Epidermal melanocyte (primary cell): ENCODE measurements around the gene CCT3.
A peak's percentile ranks its signal among the peaks of the same experiment; 100 is the strongest.

Experiments
- DNase-seq: peaks from one replicate; pipeline ENCODE4 v3.0.0; 2011; ENCODE audit warnings: low spot score; ENCODE audit not compliant: insufficient read length

Gene CCT3

DNA sequence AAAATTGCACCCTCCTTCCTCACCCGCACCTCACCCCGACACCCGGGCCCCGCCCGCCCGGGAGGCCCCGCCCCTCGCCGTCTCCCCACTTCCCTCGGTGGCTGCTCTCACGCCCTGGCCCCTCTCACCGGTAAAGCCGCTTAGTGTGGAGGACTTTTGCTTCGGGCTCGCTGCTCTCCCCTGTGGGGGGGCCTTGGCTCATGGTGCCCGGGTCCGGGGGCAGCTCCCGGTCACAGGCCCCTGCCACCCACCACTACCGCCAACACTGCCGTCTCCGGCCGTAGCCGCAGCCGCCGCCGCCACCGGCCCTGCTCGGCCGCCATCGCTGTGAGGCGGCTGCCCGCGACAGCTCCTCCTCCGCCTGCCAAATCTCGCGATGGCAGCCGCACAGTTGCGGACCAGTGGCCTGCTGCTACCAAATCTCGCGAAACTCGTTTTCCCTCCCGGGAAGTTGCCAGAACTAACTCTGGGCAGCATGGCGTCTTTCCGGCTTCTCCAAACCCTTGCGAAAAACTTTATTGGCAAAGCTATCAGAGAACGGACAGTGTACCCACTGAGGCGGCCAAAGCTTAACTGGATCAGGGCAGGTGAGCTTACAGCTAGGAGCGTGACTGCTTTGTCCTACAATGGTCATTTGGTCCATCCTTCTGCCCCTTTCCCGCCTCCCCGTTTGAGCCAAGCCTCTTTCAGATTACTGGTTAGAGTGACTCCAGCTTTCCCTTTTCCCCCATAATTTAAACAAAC lies 55.4 kb downstream of the CCT3 start, which contains the start of gene SMG5:
TSS of gene SMG5 (minus strand) at position 347 of the 744 bp plus-strand sequence. CDS start at position 202, 145 bp downstream.
- peak; percentile 87 for DNase-seq

DNA sequence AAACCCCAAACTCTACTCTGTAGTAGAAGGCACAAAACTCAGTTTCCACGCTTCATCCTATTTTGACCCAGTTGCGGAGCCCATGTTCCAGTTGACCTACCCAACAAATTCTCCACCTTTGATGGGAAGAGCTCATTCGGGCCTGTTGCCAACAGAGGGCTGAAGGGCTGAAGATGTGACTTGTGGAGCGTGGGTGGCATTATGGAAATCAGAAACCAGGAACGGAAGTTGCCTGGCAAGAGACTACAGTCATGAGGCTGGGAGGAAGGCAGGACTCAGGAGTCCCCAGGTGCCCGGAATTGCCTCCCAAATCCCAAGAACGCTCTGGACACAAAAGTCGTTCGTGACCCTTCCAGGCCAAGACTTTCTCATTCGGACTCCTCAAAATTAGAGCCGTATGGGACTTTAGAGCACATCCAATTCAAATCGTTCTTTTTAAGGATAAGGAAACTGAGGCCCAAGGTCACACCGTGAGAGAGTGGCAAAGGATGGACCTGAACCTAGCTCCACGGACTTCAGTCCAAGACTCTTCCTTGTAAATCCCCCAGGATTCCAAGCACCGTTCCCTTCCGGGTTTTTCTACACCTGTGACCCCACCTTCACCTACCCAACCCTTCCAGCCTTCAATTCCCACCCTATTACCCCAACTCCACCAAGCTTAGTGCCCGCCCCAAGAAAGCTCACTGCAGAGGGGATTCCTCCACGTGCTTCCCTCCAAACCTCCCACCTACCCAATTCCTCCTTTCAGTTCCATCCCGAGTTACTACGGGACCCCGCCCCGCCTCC lies 56.2 kb downstream of the CCT3 start:
- no peak for DNase-seq

DNA sequence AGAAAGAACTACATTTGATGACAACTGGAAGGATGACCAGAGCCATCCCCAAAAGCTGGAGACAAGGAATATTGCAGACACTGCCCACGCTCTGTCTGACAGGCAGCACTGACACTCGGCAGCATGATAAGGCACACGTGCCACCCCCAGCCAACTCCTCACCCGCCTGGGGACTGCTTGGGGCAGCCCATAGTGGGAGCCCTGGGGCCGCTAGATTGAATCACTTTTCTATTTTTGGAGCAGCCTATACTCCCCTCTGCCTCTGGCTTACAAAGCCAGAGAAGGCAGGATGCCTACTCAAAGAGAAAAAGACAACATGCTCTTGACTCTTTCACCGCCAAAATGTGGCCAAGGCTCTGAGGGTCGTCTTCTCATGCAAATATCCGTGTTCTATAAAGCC lies 56.8 kb downstream of the CCT3 start:
- no peak for DNase-seq

DNA sequence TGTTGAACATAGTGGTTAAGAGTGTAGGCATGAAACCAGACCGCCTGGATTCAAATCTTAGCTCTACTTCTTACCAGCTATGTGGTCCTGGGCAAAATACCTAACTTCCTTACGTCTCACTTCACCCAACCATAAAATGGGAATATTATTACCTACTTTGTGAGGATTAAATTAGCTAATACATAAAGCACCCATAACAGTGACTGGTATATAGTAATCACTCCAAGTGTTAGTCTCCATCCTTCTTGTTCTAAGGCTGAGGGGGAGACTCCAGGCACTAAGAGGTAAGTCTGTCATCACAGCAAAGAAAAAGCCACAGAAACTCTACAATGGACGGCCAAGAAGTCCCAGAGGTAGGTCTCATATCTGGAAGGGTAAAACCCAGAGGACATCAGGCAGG lies 58.3 kb downstream of the CCT3 start:
- DNase-seq = no peak

DNA sequence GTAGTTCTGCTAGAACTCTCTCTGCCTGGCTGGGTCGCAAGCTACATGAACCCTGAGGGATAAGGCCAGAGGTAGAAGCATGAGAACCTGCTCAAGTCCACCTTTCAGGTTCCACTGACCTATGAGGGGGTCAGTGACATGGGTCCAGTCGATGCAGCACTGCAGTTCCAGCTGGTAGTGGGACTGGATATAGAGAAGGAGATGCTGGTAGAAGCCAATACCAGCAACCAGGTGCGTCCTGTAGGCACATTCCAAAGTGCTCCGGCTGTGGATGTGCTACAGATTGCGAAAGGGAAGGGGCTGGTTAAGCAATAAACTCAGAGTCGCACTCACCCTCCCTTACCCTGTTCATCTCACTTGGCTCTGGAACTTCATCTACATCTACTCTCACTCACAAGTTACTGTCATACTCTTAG lies 61.1 kb downstream of the CCT3 start:
- DNase-seq = no peak

DNA sequence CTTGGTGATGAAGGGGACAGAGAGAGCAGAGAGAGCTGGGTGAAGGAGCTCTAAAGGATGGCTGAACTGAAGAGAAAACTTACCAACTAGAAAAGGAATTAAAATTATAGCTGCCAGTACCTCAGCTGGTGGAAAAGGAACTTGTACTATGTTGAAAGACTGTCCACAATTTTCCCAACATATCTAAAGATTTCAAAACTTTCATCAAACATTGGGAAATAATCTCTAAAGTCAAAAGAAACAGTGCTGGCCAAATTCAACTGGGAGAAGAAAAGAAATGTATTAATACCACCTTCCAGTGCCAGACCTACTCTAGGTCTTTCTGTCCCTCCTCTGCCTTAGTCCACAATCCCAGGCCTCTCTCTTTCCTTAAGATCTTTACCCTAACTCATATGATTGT lies 61.6 kb downstream of the CCT3 start:
- DNase-seq = no peak

DNA sequence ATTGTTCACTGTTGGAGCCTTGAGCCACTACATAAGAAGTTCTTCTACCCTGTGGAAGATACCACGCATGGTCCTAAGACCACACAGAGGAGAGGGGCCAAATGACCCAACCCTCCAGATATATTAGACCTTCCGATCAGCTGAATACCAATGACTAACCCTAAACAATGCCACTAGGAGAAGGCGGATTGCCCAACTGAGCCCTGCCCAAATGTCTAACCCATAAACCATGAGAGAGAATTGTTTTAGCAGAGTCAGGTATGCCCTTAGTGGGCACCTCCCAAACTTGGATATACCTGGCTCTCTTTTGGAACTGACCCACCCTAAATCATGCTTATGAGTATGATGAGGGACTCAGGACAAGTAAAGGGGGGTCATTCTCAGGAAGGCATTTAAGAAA lies 67.8 kb downstream of the CCT3 start:
- DNase-seq = no peak

DNA sequence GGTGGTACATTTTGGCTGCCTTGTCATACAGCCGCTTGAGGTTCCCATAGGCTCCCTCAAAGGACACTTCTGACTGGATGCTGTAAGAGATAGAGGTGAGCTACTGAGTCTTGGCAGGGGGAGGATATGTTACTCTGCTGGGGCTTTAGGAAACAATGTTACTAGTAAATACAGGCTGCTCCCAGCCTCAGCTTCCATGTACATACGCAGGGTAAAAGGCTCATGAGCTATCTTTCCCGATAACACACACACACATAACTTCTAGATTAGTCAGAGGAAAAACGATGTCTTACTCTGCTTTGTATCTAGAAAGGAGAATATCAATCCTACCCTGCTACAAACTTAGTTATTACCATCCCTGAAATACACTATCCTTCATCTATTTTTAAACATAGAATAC lies 69.8 kb downstream of the CCT3 start:
- DNase-seq = no peak

DNA sequence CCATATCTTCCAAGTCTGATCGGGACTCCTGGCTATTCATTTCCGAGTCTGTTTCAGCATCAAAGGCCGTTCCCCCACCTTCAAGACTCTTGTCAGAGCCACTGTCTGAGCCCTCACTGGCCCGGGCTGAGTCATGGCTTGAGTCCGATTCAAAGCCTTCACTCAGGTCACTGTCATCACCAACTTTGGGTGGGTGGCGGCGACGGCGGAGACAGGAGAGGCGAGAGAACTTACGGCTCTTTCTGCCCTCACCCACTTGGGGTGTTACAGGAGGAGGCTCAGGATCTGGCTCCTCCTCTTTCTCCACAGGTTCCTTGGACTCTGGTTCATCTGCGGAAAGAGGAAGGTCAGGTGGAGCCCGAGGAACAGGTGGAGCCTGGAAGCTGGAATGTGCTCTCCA lies 72.0 kb downstream of the CCT3 start:
- no peak for DNase-seq

DNA sequence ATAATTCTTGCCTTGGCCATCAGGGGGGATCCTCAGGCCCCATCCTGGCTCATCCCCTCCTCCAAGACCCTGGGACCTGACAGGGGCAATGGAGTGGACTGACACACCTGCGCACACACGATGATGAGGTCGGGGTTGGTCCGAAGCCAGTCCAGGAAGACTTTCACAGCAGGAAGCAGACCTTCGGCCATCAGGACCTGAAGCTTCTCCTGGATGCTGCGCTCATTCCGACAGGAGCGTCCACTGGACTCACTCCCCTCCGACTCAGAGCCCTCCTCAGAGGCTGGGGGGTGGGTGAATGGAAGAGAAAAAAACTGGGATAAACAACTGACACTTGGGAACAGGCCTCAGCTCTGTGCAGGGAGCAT lies 74.8 kb downstream of the CCT3 start:
- DNase-seq = no peak

DNA sequence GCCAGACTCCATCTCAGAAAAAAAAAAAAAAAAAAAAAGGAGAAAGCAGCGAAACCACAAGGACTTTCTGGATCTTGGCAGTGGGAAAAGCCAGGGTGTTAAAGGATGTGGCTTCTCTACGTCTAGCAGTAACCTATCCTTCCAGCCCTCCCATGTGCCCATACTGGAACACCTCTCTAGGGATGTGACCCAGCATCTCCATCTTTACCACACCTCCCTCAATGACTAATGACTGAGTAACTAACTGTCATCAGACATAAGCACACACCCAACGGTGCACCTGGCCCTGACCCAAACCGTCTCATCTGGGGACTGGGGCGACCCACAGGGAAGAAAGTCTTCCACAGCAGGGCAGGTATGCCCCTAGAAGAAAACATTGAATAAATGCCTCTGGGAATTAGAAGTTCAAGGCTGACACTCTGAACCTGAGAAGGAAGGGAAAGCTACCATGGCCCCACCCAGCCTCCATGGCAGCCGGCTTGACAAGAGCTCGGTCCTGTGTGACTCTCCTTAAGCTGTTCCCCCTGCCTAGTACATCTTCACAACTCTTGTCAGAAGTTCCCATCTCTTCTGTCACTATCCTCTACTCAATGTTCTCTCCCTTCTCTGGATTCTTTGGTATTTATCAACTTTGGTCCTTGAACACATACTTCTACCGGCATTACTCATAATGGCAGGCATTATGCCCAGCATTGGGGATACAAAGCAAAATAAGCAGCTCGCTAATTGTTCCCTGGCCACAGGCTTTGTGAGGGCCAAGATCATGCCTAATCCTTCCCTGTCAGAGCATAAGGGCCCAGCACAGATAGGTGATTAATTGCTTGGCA lies 75.4 kb downstream of the CCT3 start:
- peak; percentile 28 for DNase-seq

DNA sequence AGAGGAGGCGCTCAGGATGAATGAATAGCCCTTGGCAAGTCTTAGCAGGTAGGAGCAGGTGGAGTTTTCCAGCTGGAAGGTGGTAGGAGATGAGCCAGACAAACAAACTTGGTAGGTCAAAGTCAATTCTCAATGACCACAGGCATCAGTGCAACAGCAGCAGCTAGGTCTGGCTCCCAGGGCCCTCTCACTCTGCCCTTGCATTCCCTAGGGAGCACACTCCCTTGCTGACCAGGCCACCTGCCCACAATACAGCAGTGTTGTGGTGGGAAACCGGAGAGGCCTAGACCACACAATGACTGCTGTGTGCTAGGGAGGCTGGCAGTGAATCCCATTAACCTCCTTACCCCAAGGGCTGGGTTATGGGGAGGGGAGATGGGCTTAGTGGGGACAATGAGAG lies 77.2 kb downstream of the CCT3 start:
- DNase-seq = no peak

DNA sequence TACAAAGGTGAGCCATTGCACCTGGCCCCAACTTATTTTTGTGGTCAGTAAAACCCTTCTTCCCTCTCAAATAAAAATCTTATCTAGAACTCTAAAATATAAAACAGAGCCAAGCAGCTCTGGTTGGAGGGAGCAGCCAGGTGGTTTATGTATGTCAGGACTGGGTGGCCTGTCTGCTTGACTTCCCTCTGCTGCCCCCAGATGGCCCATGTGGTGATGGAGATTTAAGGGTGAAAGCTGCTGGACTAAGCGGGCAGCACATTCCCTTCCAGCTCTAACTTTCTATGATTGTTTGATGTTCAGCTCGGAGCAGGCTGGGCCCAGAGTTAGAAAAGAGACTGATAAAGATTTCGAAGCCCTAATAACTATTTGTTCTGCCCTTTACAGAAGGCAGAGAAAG lies 78.3 kb downstream of the CCT3 start:
- DNase-seq = no peak
